HepG2 (cell line): Measurements from ENCODE around the gene KIF2C. TPM values are rescaled to one million over a fixed set of nuclear protein-coding genes. Genes with fewer than 3 reads are reported as not detected.

ENCODE experiments used
- IRX3 ChIP-seq: sonication (generic); formaldehyde crosslinking; IDR thresholded peaks from 2 replicates; pipeline ENCODE4 v1.8.1; 2023; ENCODE audit warnings: mild to moderate bottlenecking, low read depth, missing genetic modification reagents, borderline replicate concordance
- KAT7 ChIP-seq: IDR thresholded peaks from 2 replicates; pipeline ENCODE4 v1.6.1; 2018; ENCODE audit warnings: borderline replicate concordance, missing compliant biosample characterization
- MZF1 ChIP-seq: sonication (generic); formaldehyde crosslinking; IDR thresholded peaks from 2 replicates; pipeline ENCODE4 v1.8.1; 2023; ENCODE audit warnings: mild to moderate bottlenecking, missing genetic modification reagents, borderline replicate concordance
- NR2F6 ChIP-seq, 2 experiments: IDR thresholded peaks; 2 replicates each; pipeline ENCODE4 v1.6.1; 2016; ENCODE audit warnings: antibody characterized with exemption in 1 of 2, mild to moderate bottlenecking in 1 of 2
- RBM39 ChIP-seq: fragments of 200-400 bp; formaldehyde crosslinking; IDR thresholded peaks from one replicate; pipeline ENCODE4 v1.6.1; 2018; ENCODE audit warnings: antibody characterized with exemption, mild to moderate bottlenecking, low read depth, low read length; ENCODE audit not compliant: poor library complexity, severe bottlenecking
- SSRP1 ChIP-seq: IDR thresholded peaks from 2 replicates; pipeline ENCODE4 v1.6.1; 2016; ENCODE audit warnings: control low read depth
- TCF12 ChIP-seq, 2 experiments: fragments of 450-650 bp in 1 of 2; sonication (generic) in 1 of 2; formaldehyde crosslinking in 1 of 2; IDR thresholded peaks; 2 replicates each; pipeline versions ENCODE4 v1.6.1 to v1.8.0; 2017 to 2022; ENCODE audit warnings: antibody characterized with exemption in 1 of 2, mild to moderate bottlenecking in 1 of 2, missing genetic modification reagents in 1 of 2, moderate library complexity in 1 of 2
- ZKSCAN8 ChIP-seq: IDR thresholded peaks from 2 replicates; pipeline ENCODE4 v1.6.1; 2016; ENCODE audit warnings: borderline replicate concordance, missing genetic modification reagents, missing compliant biosample characterization
- ZNF138 ChIP-seq: sonication (generic); formaldehyde crosslinking; IDR thresholded peaks from 2 replicates; pipeline ENCODE4 v1.5.0; 2020; ENCODE audit warnings: mild to moderate bottlenecking, low read depth, missing genetic modification reagents
- ZNF3 ChIP-seq: IDR thresholded peaks from 2 replicates; pipeline ENCODE4 v1.7.0; 2017; ENCODE audit warnings: inconsistent platforms
- ZNF546 ChIP-seq: sonication (generic); formaldehyde crosslinking; conservative IDR thresholded peaks from 2 replicates; pipeline ENCODE4 v1.8.1; 2023; ENCODE audit warnings: mild to moderate bottlenecking, missing genetic modification reagents
- ZNF670 ChIP-seq: sonication (generic); formaldehyde crosslinking; IDR thresholded peaks from 2 replicates; pipeline ENCODE4 v1.8.0; 2022; ENCODE audit warnings: mild to moderate bottlenecking, missing genetic modification reagents, borderline replicate concordance
- ZSCAN22 ChIP-seq: sonication (generic); formaldehyde crosslinking; IDR thresholded peaks from 2 replicates; pipeline ENCODE4 v1.4.0; 2020; ENCODE audit warnings: mild to moderate bottlenecking, missing genetic modification reagents
- polyA plus RNA-seq, 8 experiments: library from polyadenylated mRNA; depleted of rRNA in 3 of 8; stranded (reverse) in 7 of 8; unstranded in 1 of 8; fragments of >200 nt; fragmentation: Illumina TruSeq in 4 of 8; extraction: Trizol in 4 of 8; gene quantifications; 2 replicates each; pipeline versions ENCODE4 v1.2.1 to v1.2.3, GENCODE V29; 2011 to 2016; ENCODE audit warnings: low read depth in 4 of 8, missing spikeins in 1 of 8, mixed read lengths in 1 of 8; ENCODE audit not compliant: insufficient read depth in 1 of 8
- total RNA-seq, 5 experiments: library from RNA; depleted of rRNA; stranded (reverse); fragments of >200 nt; fragmentation: Illumina TruSeq; extraction: Trizol; gene quantifications; 2 replicates each; pipeline ENCODE4 v1.2.3, GENCODE V29; 2016; ENCODE audit warnings: low read depth in 1 of 5
- TF ChIP-seq, protein P1 (sequence below): sonication (generic); formaldehyde crosslinking; IDR thresholded peaks from 2 replicates; pipeline ENCODE4 v1.4.0; 2020; ENCODE audit warnings: missing genetic modification reagents
- TF ChIP-seq, protein P2 (sequence below): IDR thresholded peaks from 2 replicates; pipeline ENCODE4 v1.6.1; 2016; ENCODE audit warnings: low read depth, control low read depth
- TF ChIP-seq, protein P3 (sequence below): sonication (generic); formaldehyde crosslinking; IDR thresholded peaks from 2 replicates; pipeline ENCODE4 v1.5.0; 2020; ENCODE audit warnings: missing genetic modification reagents
- TF ChIP-seq, protein P4 (sequence below): sonication (generic); formaldehyde crosslinking; IDR thresholded peaks from 2 replicates; pipeline ENCODE4 v1.8.0; 2022; ENCODE audit warnings: missing genetic modification reagents, mild to moderate bottlenecking, moderate library complexity, borderline replicate concordance
- TF ChIP-seq, protein P5 (sequence below): sonication (generic); formaldehyde crosslinking; IDR thresholded peaks from 2 replicates; pipeline ENCODE4 v1.5.0; 2020; ENCODE audit warnings: mild to moderate bottlenecking, missing genetic modification reagents, moderate library complexity

KIF2C gene
- total and polyA plus RNA-seq, 2 of the 13 experiments (the other 11 are each of a cell fraction or from before 2014, with no cell fraction given): 29.7 to 53.7 TPM

DNA sequence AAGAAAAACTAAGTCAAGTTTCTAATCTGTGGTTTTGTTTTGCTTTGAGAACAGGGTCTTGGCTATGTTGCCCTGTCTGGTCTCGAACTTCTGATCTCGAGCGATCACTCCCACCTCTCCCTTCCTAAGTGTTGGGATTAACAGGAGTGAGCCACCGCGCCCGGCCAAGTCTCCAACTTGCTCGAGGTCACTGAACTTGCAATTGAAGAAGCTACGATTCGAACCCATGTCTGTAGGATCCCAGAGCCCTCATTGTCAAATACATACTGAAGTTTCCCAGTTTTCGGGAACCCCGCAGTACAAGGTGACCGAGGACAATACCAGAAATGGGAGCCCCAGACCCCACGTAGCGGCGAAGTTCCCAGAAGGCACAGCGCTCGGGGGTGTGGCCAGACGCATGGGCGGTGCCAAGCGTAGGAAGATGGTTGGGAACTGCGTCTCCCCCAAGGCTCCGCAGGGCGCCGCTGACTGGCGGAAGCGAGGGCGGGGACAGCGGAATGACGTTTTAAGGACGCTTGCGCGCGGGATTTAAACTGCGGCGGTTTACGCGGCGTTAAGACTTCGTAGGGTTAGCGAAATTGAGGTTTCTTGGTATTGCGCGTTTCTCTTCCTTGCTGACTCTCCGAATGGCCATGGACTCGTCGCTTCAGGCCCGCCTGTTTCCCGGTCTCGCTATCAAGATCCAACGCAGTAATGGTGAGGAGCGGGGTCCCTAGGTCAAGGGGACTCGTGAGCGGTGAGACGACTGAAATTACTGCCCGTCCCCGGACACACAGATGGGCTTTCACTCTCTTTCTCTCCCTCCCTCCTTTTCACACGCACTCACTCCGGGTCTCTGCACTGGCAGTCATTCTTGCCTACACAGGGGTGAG lies at the start of gene KIF2C (continued):
- no peak for TF ChIP-seq ZNF138
- no peak for TF ChIP-seq ZNF670 (CRISPR knock-in tag)
- TF ChIP-seq, protein P1, sequence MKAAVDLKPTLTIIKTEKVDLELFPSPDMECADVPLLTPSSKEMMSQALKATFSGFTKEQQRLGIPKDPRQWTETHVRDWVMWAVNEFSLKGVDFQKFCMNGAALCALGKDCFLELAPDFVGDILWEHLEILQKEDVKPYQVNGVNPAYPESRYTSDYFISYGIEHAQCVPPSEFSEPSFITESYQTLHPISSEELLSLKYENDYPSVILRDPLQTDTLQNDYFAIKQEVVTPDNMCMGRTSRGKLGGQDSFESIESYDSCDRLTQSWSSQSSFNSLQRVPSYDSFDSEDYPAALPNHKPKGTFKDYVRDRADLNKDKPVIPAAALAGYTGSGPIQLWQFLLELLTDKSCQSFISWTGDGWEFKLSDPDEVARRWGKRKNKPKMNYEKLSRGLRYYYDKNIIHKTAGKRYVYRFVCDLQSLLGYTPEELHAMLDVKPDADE: no peak; the same call in 1 of the 2 replicates
- TF ChIP-seq, protein P2, sequence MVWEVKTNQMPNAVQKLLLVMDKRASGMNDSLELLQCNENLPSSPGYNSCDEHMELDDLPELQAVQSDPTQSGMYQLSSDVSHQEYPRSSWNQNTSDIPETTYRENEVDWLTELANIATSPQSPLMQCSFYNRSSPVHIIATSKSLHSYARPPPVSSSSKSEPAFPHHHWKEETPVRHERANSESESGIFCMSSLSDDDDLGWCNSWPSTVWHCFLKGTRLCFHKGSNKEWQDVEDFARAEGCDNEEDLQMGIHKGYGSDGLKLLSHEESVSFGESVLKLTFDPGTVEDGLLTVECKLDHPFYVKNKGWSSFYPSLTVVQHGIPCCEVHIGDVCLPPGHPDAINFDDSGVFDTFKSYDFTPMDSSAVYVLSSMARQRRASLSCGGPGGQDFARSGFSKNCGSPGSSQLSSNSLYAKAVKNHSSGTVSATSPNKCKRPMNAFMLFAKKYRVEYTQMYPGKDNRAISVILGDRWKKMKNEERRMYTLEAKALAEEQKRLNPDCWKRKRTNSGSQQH (CRISPR knock-in tag): peak; percentile 79
- TF ChIP-seq ZNF3: no peak
- TF ChIP-seq KAT7 (CRISPR knock-in tag): peak; percentile 61; the same call in 1 of the 2 replicates
- TF ChIP-seq, protein P3, sequence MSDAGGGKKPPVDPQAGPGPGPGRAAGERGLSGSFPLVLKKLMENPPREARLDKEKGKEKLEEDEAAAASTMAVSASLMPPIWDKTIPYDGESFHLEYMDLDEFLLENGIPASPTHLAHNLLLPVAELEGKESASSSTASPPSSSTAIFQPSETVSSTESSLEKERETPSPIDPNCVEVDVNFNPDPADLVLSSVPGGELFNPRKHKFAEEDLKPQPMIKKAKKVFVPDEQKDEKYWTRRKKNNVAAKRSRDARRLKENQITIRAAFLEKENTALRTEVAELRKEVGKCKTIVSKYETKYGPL: no peak
- TF ChIP-seq ZKSCAN8: 0 out of 2 replicates have a peak, but pooled peaks have one; percentile 25
- TF ChIP-seq ZNF546 (CRISPR knock-in tag): no peak
- TF ChIP-seq SSRP1 (CRISPR knock-in tag): no peak
- TF ChIP-seq RBM39: peak; percentile 38
- TF ChIP-seq, protein P4, sequence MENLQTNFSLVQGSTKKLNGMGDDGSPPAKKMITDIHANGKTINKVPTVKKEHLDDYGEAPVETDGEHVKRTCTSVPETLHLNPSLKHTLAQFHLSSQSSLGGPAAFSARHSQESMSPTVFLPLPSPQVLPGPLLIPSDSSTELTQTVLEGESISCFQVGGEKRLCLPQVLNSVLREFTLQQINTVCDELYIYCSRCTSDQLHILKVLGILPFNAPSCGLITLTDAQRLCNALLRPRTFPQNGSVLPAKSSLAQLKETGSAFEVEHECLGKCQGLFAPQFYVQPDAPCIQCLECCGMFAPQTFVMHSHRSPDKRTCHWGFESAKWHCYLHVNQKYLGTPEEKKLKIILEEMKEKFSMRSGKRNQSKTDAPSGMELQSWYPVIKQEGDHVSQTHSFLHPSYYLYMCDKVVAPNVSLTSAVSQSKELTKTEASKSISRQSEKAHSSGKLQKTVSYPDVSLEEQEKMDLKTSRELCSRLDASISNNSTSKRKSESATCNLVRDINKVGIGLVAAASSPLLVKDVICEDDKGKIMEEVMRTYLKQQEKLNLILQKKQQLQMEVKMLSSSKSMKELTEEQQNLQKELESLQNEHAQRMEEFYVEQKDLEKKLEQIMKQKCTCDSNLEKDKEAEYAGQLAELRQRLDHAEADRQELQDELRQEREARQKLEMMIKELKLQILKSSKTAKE: no peak
- TF ChIP-seq, protein P5, sequence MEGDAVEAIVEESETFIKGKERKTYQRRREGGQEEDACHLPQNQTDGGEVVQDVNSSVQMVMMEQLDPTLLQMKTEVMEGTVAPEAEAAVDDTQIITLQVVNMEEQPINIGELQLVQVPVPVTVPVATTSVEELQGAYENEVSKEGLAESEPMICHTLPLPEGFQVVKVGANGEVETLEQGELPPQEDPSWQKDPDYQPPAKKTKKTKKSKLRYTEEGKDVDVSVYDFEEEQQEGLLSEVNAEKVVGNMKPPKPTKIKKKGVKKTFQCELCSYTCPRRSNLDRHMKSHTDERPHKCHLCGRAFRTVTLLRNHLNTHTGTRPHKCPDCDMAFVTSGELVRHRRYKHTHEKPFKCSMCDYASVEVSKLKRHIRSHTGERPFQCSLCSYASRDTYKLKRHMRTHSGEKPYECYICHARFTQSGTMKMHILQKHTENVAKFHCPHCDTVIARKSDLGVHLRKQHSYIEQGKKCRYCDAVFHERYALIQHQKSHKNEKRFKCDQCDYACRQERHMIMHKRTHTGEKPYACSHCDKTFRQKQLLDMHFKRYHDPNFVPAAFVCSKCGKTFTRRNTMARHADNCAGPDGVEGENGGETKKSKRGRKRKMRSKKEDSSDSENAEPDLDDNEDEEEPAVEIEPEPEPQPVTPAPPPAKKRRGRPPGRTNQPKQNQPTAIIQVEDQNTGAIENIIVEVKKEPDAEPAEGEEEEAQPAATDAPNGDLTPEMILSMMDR: peak; percentile 22; the same call in 1 of the 2 replicates
- no peak for TF ChIP-seq ZSCAN22 (CRISPR knock-in tag)
- no peak for TF ChIP-seq NR2F6 (IDR thresholded peaks at IDR 0.05)
- TF ChIP-seq NR2F6 (CRISPR knock-in tag; IDR thresholded peaks at IDR 0.05): peak; percentile 29; the same call in 1 of the 2 replicates
- TF ChIP-seq TCF12 (IDR thresholded peaks at IDR 0.05): no peak
- TF ChIP-seq TCF12 (CRISPR knock-in tag; IDR thresholded peaks at IDR 0.05): no peak
- TF ChIP-seq IRX3: peak; percentile 50; the same call in 1 of the 2 replicates
- no peak for TF ChIP-seq MZF1
